K562 (cell line): ENCODE measurements around the gene MYO1B. TPM values are rescaled to one million over a fixed set of nuclear protein-coding genes. Genes with fewer than 3 reads are reported as not detected.

Experiments used
- ATAC-seq: fragments of 200-7000 bp; cut with Tn5 transposase; 3 replicates; pipeline ENCODE4 v1.9.1; 2020; ENCODE audit warnings: moderate library complexity
- BruUV-seq: library from RNA; stranded (reverse); fragments of 400-500 nt; replicated peaks from 2 replicates; lab custom pipeline; 2021; lab: Mats Ljungman, UMichigan
- CTCF ChIA-PET: fragments of 300-600 bp; formaldehyde crosslinking; extraction: SDS; loops from one replicate; lab custom pipeline; 2021; ENCODE audit warnings: low intra/inter-chr PET ratio; lab: Yijun Ruan, JAX
- POLR2A ChIA-PET: fragments of 300-600, 350-650 bp; sonication (Branson Sonifier 250); formaldehyde crosslinking; extraction: SDS; loops from one replicate; lab custom pipeline; 2021; ENCODE audit warnings: antibody characterized with exemption, inconsistent platforms; lab: Yijun Ruan, JAX
- DNase-seq, 4 experiments: peaks; one replicate each; pipeline versions ENCODE4 v3.0.0 to v3.0.0-alpha.2; 2011 to 2018; ENCODE audit warnings: low spot score in 3 of 4, mixed read lengths in 3 of 4; ENCODE audit errors: extremely low read depth in 1 of 4
- FAIRE-seq: peaks from 2 replicates; lab custom pipeline; 2011; peaks lifted over from hg19 to GRCh38; lab: Jason Lieb, UNC
- H2AFZ ChIP-seq: 2 replicates; pipeline ENCODE4 v1.6.0; 2011; ENCODE audit warnings: low read depth, low read length, control low read depth, inconsistent platforms
- H3K27ac ChIP-seq: fragments of 200-600 bp; 3 replicates; pipeline ENCODE4 v1.8.0; 2011; ENCODE audit warnings: low read depth, mild to moderate bottlenecking, control low read depth, inconsistent platforms, low read length, moderate library complexity, mixed read lengths; ENCODE audit errors: extremely low read depth
- H3K27me3 ChIP-seq, 2 experiments: fragments of 300-600 bp in 1 of 2; 2 replicates in 1 of 2; 3 replicates in 1 of 2; pipeline versions ENCODE4 v1.6.0 to v1.8.0; 2011; ENCODE audit warnings: inconsistent platforms in 2 of 2, low read length in 2 of 2, mild to moderate bottlenecking in 1 of 2, mixed read lengths in 1 of 2, moderate library complexity in 1 of 2; ENCODE audit not compliant: control insufficient read depth in 2 of 2, insufficient read depth in 2 of 2
- H3K36me3 ChIP-seq: fragments of 300-600 bp; 3 replicates; pipeline ENCODE4 v1.8.0; 2011; ENCODE audit warnings: mild to moderate bottlenecking, low read length, inconsistent platforms; ENCODE audit not compliant: control insufficient read depth, insufficient read depth
- H3K4me1 ChIP-seq, 2 experiments: fragments of 200-600 bp in 1 of 2; replicated peaks in 1 of 2; 2 replicates in 1 of 2; 3 replicates in 1 of 2; pipeline versions ENCODE4 v1.5.1 to v1.8.0; 2011; ENCODE audit warnings: inconsistent platforms in 2 of 2, low read length in 2 of 2, mild to moderate bottlenecking in 1 of 2, mixed read lengths in 1 of 2, moderate library complexity in 1 of 2; ENCODE audit not compliant: control insufficient read depth in 2 of 2, insufficient read depth in 2 of 2
- H3K4me2 ChIP-seq: 2 replicates; pipeline ENCODE4 v1.6.1; 2011; ENCODE audit warnings: low read length, control low read depth, inconsistent platforms, mixed read lengths; ENCODE audit not compliant: insufficient read depth
- H3K4me3 ChIP-seq: fragments of 200-600 bp; sonication (generic), shearing (Covaris generic); 2 replicates; pipeline ENCODE4 v1.5.1; 2016; ENCODE audit warnings: control low read depth, inconsistent platforms
- H3K79me2 ChIP-seq: fragments of 200-600 bp; 3 replicates; pipeline ENCODE4 v1.8.0; 2011; ENCODE audit warnings: low read length, inconsistent platforms; ENCODE audit not compliant: control insufficient read depth, insufficient read depth
- H3K9ac ChIP-seq, 2 experiments: 2 replicates each; pipeline versions ENCODE4 v1.6.0 to v1.6.1; 2011; ENCODE audit warnings: low read depth in 2 of 2, low read length in 2 of 2, control low read depth in 1 of 2, inconsistent platforms in 1 of 2, mild to moderate bottlenecking in 1 of 2, mixed read lengths in 1 of 2; ENCODE audit not compliant: insufficient read depth in 1 of 2
- H3K9me1 ChIP-seq: one replicate; pipeline ENCODE4 v1.6.0; 2011; ENCODE audit warnings: inconsistent platforms, mild to moderate bottlenecking, low read length, moderate library complexity; ENCODE audit not compliant: control insufficient read depth, insufficient read depth
- H3K9me3 ChIP-seq: replicated peaks from 2 replicates; pipeline ENCODE4 v1.5.1; 2011; ENCODE audit warnings: low read depth, low read length, inconsistent platforms; ENCODE audit not compliant: control insufficient read depth, insufficient read depth
- H4K20me1 ChIP-seq: replicated peaks from 2 replicates; pipeline ENCODE4 v1.6.1; 2011; ENCODE audit warnings: low read length, inconsistent platforms, mixed read lengths; ENCODE audit not compliant: control insufficient read depth, insufficient read depth
- HDAC2 ChIP-seq: fragments of 450-650 bp; IDR thresholded peaks from 2 replicates; pipeline ENCODE4 v1.6.1; 2016; ENCODE audit warnings: mild to moderate bottlenecking
- HNRNPH1 ChIP-seq: fragments of 200-400 bp; formaldehyde crosslinking; optimal IDR thresholded peaks from 2 replicates; pipeline ENCODE3; 2017; ENCODE audit warnings: low read depth, mild to moderate bottlenecking, low read length, moderate library complexity
- LEF1 ChIP-seq: fragments of 450-650 bp; IDR thresholded peaks from 2 replicates; pipeline ENCODE4 v1.6.1; 2016; ENCODE audit warnings: mild to moderate bottlenecking
- PHB ChIP-seq: fragments of 250-450 bp; sonication (Bioruptor Pico); IDR thresholded peaks from 2 replicates; pipeline ENCODE4 v1.5.0; 2021
- RAD21 ChIP-seq, 2 experiments: fragments of 250-450 bp in 1 of 2; fragments of 450-650 bp in 1 of 2; sonication (Bioruptor Pico) in 1 of 2; formaldehyde crosslinking in 1 of 2; IDR thresholded peaks in 1 of 2; conservative IDR thresholded peaks in 1 of 2; 2 replicates each; pipeline versions ENCODE4 v1.4.0 to v1.8.0; 2020 to 2022; ENCODE audit warnings: mild to moderate bottlenecking in 2 of 2, moderate library complexity in 1 of 2
- RFX1 ChIP-seq: fragments of 450-650 bp; IDR thresholded peaks from 2 replicates; pipeline ENCODE4 v1.6.1; 2016; ENCODE audit warnings: mild to moderate bottlenecking, moderate library complexity
- SIRT6 ChIP-seq: IDR thresholded peaks from one replicate; pipeline ENCODE4 v1.6.1; 2012; ENCODE audit warnings: low read depth, mild to moderate bottlenecking, control low read depth, inconsistent platforms, low read length, moderate library complexity
- ZBTB17 ChIP-seq: fragments of 450-650 bp; formaldehyde crosslinking; IDR thresholded peaks from 2 replicates; pipeline ENCODE4 v1.4.0; 2020; ENCODE audit warnings: mild to moderate bottlenecking
- ZC3H11A ChIP-seq: IDR thresholded peaks from 2 replicates; pipeline ENCODE4 v1.6.1; 2012; ENCODE audit warnings: low read depth, low read length, improper control_type of control experiment
- ZNF184 ChIP-seq: sonication (generic); formaldehyde crosslinking; IDR thresholded peaks from 2 replicates; pipeline ENCODE4 v1.5.0; 2020; ENCODE audit warnings: missing genetic modification reagents
- ZNF561 ChIP-seq: fragments of 450-650 bp; formaldehyde crosslinking; conservative IDR thresholded peaks from 2 replicates; pipeline ENCODE4 v1.4.0; 2020; ENCODE audit warnings: mild to moderate bottlenecking, moderate library complexity
- WGBS: fragments of 100-300 bp; shearing (Covaris generic); methylation state at CpG from one replicate; pipeline ENCODE4 v1.1.6; 2016; ENCODE audit warnings: low coverage, mixed read lengths; ENCODE audit not compliant: insufficient coverage; ENCODE audit errors: missing lambda C conversion rate; 5-methylcytosine and 5-hydroxymethylcytosine counted together
- in situ Hi-C: fragments of 300-500 bp; cut with MboI; formaldehyde crosslinking; loops from 4 replicates; pipeline ENCODE4 v1.15.0; 2018; ENCODE audit warnings: inconsistent platforms, mixed read lengths
- intact Hi-C: fragments of 100-400 bp; cut with micrococcal nuclease; formaldehyde crosslinking; loops from 2 replicates; pipeline ENCODE4 v1.14.2; 2022
- polyA plus RNA-seq, 8 experiments: library from polyadenylated mRNA; depleted of rRNA in 4 of 8; stranded (reverse) in 5 of 8; unstranded in 3 of 8; fragments of >200 nt; fragmentation: Nextera tagmentation in 2 of 8; fragmentation: Illumina TruSeq in 1 of 8; extraction: Ambion mirVana in 2 of 8; extraction: Trizol in 1 of 8; gene quantifications; 2 replicates each; pipeline versions ENCODE4 v1.2.1 to v1.2.3, GENCODE V29; 2011 to 2014; ENCODE audit warnings: inconsistent platforms in 1 of 8, missing spikeins in 1 of 8
- total RNA-seq, 7 experiments: library from RNA; depleted of rRNA in 6 of 7; stranded (reverse); fragments of >200 nt in 6 of 7; fragmentation: Illumina TruSeq in 2 of 7; extraction: Trizol in 2 of 7; gene quantifications; 2 replicates each; pipeline versions ENCODE4 v1.2.1 to v1.2.3, GENCODE V29; 2011 to 2021; ENCODE audit warnings: low replicate concordance in 1 of 7
- TF ChIP-seq, protein P1 (sequence below): fragments of 450-650 bp; IDR thresholded peaks from 2 replicates; pipeline ENCODE4 v1.6.1; 2017; ENCODE audit warnings: antibody characterized with exemption, mild to moderate bottlenecking
- TF ChIP-seq, protein P2 (sequence below), 2 experiments: fragments of 200-800 bp in 1 of 2; sonication (Bioruptor generic) in 1 of 2; sonication (generic) in 1 of 2; formaldehyde crosslinking in 1 of 2; IDR thresholded peaks in 1 of 2; conservative IDR thresholded peaks in 1 of 2; 2 replicates each; pipeline versions ENCODE4 v1.5.0 to v1.6.1; 2016 to 2020; ENCODE audit warnings: missing compliant biosample characterization in 1 of 2, missing genetic modification characterization in 1 of 2, missing genetic modification reagents in 1 of 2
- TF ChIP-seq, protein P3 (sequence below): sonication (generic); formaldehyde crosslinking; IDR thresholded peaks from 2 replicates; pipeline ENCODE4 v1.8.0; 2022; ENCODE audit warnings: mild to moderate bottlenecking, missing genetic modification reagents

MYO1B gene
- total and polyA plus RNA-seq, 9 of the 15 experiments (the other 6 are each of a cell fraction or from before 2014, with no cell fraction given), result 0.04 to 0.33 (median 0.20) TPM; not detected in 5

DNA sequence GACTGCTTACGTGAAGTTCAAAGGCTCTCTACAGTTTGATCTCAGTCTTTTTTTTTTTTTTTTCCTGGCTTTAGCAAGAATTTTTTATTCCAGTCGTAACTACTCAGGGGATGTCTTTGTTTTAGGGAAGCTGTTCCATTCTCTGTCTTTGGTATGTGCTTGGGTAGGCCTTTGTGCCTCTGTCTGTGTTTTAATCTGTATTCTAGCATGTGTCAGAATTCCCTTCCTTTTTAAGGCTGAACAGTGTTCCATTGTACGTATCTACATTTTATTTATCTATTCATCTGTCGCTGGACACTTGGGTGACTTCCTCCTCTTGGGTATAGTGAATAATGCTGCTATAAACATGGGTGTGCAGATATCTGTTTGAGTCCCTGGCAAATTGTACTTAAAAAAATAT is 42.6 kb downstream of the MYO1B start:
- in situ Hi-C loops, result no loop called here
- ChIA-PET CTCF (no interaction called here), POLR2A (interaction anchor here (0.7 to 0.8 kb wide), 2 partner anchors 8 to 11 kb away, joined by 3 read pairs; no protein-coding TSS in a partner anchor)
- Histone ChIP-seq H3K9me3 (no peaks in the 10 kb centered on the region), H3K9ac (no peak overlapping the region), H3K4me2 (no peak overlapping the region), H3K9me1 (no peaks in the 10 kb centered on the region), H3K4me3 (no peak overlapping the region), H3K4me1 (no peaks in the 10 kb centered on the region), H3K27ac (no peak overlapping the region), H3K36me3 (no peaks in the 10 kb centered on the region), H2AFZ (no peak overlapping the region), H4K20me1 (no peaks in the 10 kb centered on the region), H3K79me2 (no peaks in the 10 kb centered on the region), H3K27me3 (no peaks in the 10 kb centered on the region; a peak in 1 of 5 replicates)
- DNase-seq (no peak), ATAC-seq (no peak), FAIRE-seq (no peak)
- BruUV-seq, result no TSS peak
- TF ChIP-seq SIRT6 (no peak), RFX1 (no peak), ZC3H11A (no peak), PHB (CRISPR knock-in tag) (no peak), ZBTB17 (no peak), ZNF561 (CRISPR knock-in tag) (no peak), ZNF184 (CRISPR knock-in tag) (no peak), RAD21 (CRISPR knock-in tag; conservative IDR thresholded peaks at IDR 0.05 in 1 of 2, IDR thresholded peaks at IDR 0.05 in 1 of 2) (no peak), LEF1 (no peak), HNRNPH1 (no peak), HDAC2 (no peak)
- TF ChIP-seq, protein P1, sequence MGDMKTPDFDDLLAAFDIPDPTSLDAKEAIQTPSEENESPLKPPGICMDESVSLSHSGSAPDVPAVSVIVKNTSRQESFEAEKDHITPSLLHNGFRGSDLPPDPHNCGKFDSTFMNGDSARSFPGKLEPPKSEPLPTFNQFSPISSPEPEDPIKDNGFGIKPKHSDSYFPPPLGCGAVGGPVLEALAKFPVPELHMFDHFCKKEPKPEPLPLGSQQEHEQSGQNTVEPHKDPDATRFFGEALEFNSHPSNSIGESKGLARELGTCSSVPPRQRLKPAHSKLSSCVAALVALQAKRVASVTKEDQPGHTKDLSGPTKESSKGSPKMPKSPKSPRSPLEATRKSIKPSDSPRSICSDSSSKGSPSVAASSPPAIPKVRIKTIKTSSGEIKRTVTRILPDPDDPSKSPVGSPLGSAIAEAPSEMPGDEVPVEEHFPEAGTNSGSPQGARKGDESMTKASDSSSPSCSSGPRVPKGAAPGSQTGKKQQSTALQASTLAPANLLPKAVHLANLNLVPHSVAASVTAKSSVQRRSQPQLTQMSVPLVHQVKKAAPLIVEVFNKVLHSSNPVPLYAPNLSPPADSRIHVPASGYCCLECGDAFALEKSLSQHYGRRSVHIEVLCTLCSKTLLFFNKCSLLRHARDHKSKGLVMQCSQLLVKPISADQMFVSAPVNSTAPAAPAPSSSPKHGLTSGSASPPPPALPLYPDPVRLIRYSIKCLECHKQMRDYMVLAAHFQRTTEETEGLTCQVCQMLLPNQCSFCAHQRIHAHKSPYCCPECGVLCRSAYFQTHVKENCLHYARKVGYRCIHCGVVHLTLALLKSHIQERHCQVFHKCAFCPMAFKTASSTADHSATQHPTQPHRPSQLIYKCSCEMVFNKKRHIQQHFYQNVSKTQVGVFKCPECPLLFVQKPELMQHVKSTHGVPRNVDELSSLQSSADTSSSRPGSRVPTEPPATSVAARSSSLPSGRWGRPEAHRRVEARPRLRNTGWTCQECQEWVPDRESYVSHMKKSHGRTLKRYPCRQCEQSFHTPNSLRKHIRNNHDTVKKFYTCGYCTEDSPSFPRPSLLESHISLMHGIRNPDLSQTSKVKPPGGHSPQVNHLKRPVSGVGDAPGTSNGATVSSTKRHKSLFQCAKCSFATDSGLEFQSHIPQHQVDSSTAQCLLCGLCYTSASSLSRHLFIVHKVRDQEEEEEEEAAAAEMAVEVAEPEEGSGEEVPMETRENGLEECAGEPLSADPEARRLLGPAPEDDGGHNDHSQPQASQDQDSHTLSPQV, result no peak
- TF ChIP-seq, protein P2, sequence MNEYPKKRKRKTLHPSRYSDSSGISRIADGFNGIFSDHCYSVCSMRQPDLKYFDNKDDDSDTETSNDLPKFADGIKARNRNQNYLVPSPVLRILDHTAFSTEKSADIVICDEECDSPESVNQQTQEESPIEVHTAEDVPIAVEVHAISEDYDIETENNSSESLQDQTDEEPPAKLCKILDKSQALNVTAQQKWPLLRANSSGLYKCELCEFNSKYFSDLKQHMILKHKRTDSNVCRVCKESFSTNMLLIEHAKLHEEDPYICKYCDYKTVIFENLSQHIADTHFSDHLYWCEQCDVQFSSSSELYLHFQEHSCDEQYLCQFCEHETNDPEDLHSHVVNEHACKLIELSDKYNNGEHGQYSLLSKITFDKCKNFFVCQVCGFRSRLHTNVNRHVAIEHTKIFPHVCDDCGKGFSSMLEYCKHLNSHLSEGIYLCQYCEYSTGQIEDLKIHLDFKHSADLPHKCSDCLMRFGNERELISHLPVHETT (CRISPR knock-in tag; conservative IDR thresholded peaks at IDR 0.05 in 1 of 2, IDR thresholded peaks at IDR 0.05 in 1 of 2), result no peak
- TF ChIP-seq, protein P3, sequence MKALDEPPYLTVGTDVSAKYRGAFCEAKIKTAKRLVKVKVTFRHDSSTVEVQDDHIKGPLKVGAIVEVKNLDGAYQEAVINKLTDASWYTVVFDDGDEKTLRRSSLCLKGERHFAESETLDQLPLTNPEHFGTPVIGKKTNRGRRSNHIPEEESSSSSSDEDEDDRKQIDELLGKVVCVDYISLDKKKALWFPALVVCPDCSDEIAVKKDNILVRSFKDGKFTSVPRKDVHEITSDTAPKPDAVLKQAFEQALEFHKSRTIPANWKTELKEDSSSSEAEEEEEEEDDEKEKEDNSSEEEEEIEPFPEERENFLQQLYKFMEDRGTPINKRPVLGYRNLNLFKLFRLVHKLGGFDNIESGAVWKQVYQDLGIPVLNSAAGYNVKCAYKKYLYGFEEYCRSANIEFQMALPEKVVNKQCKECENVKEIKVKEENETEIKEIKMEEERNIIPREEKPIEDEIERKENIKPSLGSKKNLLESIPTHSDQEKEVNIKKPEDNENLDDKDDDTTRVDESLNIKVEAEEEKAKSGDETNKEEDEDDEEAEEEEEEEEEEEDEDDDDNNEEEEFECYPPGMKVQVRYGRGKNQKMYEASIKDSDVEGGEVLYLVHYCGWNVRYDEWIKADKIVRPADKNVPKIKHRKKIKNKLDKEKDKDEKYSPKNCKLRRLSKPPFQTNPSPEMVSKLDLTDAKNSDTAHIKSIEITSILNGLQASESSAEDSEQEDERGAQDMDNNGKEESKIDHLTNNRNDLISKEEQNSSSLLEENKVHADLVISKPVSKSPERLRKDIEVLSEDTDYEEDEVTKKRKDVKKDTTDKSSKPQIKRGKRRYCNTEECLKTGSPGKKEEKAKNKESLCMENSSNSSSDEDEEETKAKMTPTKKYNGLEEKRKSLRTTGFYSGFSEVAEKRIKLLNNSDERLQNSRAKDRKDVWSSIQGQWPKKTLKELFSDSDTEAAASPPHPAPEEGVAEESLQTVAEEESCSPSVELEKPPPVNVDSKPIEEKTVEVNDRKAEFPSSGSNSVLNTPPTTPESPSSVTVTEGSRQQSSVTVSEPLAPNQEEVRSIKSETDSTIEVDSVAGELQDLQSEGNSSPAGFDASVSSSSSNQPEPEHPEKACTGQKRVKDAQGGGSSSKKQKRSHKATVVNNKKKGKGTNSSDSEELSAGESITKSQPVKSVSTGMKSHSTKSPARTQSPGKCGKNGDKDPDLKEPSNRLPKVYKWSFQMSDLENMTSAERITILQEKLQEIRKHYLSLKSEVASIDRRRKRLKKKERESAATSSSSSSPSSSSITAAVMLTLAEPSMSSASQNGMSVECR (CRISPR knock-in tag), result no peak
- intact Hi-C loops, result no loop called here
- WGBS, result 0% methylated on average over 4 of the region's 4 CpGs
